ENCODE results near the gene SEC14L1.
"Not testable (repeated sequence)": the region's sequence is repeated elsewhere in the genome, so short reads cannot be mapped to it uniquely, and the experiment has no call there.

The SEC14L1 gene

DNA sequence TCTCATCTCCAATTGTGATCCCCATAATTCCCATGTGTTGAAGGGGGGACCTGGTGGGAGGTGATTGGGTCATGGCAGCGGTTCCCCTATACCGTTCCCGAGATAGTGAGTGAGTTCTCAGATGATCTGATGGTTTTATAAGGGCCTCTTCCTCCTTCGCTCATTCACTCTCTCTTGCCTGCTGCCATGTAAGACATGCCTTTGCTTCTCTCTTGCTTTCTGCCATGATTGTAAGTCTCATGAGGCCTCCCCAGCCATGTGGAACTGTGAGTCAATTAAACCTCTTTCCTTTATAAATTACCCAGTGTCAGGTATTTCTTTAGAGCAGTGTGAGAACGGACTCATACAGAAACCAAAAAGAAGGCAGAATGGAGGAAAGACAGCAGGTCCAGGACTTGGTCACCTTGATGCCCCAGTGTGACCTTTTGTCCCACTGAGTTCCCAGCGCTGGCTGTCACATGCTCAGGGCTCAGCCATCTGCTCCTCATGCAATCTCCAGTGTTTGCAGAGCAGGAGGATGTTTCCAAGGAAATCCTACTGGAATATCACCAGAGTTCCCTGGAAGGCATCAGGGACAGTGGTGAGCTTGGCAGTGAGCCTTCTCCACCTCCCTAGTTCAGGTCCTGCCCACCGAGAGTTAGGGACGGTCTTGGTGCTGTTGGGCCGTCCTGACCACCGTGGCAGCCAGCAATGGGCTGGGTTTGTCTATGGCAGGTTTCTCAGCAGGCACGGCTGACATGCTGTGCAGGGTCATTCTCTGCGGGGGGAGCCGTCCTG, 96.7 kb downstream of the SEC14L1 start:
- DNase-seq (ENCODE audit: low read depth in 2 of 2) = no peak

DNA sequence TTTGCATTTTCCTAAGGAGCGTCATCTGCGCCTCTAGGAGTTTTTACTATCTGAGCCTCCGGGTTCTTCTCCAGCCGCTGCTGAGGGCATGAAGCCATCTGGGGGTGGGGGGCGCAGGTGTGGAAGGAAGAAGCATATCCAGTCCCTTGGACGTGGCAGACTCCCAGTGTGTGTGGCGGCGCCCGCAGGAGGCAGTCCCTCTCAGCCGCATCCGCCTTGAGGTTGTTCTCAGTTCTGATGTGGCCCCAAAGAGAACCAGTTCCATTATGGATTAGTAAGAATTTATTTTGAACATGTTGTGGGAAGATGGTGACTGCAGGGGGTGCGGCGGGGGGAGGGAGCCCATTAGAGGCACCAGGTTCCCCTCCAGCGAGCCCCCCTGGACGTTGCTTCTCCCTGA, 100.2 kb downstream of the SEC14L1 start:
- DNase-seq (ENCODE audit: low read depth in 2 of 2) = no peak

DNA sequence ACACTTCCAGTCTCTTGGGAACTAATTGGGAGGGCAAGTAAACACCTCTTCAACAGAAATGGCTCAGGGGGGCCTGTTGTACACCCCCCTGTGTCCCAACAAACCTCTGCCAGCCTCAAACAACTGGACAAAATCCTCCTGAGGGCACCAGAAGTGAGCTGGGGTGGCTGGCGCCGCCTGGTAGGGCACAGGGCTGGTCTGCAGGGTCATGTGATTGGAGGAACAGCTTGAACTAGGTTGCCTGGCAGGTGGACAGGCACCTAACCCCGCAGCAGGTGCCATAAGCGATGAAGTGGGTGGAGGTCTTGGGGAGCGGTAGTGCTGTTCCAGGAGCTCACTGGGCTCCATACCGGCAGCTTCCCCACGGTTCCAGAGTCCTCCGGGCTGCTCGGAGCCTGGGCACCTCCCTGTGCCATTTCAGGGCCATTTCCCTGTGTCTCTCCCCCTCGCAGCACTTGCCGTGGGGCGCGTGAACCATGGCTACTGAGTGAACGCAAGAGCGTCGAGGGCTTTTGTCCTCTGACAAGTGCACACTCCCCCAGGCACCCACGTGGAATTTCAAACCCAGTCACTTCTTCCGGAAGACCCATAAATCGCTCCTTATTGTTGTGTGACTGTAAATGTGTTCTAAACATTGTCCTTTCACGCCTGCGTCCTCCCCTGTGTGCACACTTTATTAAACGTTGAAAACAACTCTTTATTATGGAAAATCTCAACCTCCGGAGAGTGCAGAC, 101.5 kb downstream of the SEC14L1 start:
- no peak for DNase-seq (ENCODE audit: low read depth in 2 of 2)

DNA sequence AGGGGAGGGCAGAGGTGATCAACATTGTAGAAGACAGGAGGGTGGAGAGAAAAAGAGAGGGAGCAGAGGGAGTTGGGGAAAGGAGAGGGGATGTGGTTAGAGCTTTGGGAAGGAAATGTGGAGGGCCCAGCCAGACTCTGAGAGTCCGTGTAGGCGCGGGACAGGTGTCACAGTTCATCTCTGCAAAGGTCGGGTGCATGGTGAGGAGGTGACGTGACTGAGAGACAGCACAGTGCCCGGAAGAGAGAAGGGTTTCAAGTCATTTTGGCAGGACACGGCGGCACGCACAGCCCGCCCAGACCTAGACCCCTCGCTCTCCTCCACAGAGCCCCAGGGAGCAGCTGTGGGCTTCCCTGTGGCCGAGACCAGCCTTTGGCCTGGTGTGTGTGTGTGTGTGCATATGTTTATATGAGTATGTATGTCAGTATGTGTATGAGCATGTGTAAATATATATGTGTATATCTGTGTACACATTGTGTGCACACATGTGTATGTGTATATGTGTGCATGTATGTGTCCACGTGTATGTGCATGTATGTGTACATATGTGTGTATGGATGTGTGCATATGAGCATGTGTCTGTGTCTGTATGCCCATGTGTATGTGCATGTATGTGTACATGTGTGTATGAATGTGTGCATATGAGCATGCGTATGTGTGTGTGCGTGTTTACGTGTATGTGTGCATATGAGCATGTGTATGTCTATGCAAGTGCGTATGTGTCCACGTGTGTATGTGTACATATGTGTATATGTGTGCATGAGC, 104.6 kb downstream of the SEC14L1 start:
- no peak for DNase-seq (ENCODE audit: low read depth in 2 of 2)

- no peak for DNase-seq (ENCODE audit: low read depth in 2 of 2)
Measured at GRCh38 chr17:77246110-77247047, 105.6 kb downstream of the SEC14L1 start.

- DNase-seq (ENCODE audit: low read depth in 2 of 2) = peak; percentile 70 to 83
Measured at GRCh38 chr17:77247048-77247541, 106.3 kb downstream of the SEC14L1 start.

DNA sequence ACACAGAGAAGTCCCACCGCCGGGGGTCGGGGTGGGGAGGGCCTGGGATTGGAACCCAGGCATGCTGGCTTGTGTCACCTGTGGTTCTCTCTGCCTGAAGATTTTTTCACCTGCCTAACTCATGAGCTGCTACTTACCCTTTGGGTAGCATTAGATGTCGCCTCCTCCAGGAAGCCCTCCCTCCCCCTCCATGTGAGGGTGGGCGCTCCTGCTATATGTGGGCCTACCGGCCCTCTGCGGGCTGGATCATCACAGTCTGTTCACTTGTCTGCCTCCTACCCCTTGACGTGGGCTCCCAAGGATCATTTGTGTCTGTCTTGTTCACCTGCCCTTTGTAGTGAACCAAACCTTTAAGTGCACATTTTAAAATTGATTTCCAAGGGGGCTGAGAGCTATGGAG, 106.8 kb downstream of the SEC14L1 start:
- DNase-seq (ENCODE audit: low read depth in 2 of 2) = no peak

GRCh38 chr17:77248216-77249114, 107.7 kb downstream of the SEC14L1 start:
- no peak for DNase-seq (ENCODE audit: low read depth in 2 of 2)

DNA sequence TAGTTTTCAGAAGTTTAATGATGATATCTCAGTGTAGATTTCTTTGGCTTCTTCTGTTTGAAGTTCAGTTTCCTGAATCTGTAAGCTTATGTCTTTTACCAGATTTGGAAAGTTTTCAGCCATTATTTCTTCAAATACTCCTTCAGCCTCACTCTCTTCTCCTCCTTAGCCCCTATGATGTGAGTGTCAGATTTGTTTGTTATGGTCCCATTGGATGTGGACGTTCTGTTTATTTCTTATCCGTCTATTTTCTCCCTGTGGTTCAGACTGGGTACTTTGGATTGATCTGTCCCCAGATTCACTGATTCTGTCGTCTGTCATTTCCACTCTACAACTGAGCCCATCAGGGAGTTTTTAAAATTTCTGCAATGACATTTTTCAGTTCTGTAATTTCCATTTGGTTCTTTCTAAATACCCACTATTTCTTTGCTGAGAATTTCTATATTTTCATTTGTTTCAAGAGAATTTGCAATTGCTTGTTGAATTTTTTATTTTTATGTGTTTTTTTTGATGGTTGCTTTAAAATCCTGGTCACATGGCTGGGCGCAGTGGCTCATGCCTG, 110.9 kb downstream of the SEC14L1 start:
- no peak for DNase-seq (ENCODE audit: low read depth in 2 of 2)

GRCh38 chr17:77252306-77252705, 111.5 kb downstream of the SEC14L1 start:
- DNase-seq (ENCODE audit: low read depth in 2 of 2) = not testable (repeated sequence)

DNA sequence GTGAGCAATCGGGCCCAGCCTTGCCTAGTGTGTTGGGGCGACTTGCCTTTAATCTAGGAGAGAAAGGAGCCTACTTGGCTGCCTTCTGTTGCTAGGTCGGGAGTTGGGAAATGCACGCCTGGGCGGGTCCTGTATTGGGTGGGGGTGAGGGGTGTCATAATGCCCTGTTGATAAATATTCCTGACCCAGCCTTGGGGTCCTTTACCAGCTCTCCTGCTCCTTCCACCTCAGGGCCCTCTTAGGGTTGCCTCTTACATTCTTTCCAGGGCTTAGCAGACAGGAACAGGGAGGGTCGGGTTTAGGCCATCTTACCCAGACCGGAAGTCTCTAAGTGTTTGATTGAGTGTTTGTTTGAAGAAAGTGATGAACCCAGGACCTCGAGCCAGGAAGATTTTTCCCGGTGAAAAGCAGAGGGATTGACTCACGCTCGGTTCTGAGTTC, 112.9 kb downstream of the SEC14L1 start:
- no peak for DNase-seq (ENCODE audit: low read depth in 2 of 2)

- no peak for DNase-seq (ENCODE audit: low read depth in 2 of 2)
Measured at GRCh38 chr17:77254951-77255825, 114.4 kb downstream of the SEC14L1 start.

GRCh38 chr17:77255970-77256369, 115.2 kb downstream of the SEC14L1 start:
- not testable (repeated sequence) for DNase-seq (ENCODE audit: low read depth in 2 of 2)

DNA sequence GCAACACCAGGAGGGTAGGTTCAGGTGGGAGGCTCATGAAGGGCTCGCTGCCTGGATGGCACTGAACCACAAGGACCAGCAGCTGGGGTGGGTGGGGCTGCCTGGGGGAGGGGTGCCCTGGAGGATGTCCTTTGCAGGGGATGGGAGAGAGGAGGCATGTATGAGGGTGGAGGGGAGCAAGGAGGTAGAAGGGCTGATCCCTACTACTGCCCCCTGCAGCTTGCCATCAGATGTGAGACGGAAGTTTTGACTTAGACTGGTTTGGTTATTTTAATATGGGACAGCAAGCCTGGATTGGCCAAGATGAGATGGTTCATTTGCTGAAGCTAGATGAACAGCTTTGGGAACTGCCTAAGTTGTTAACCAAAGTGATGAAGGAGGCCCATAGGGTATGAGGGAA, 115.9 kb downstream of the SEC14L1 start:
- no peak for DNase-seq (ENCODE audit: low read depth in 2 of 2)

GRCh38 chr17:77257169-77257568, 116.4 kb downstream of the SEC14L1 start:
- DNase-seq (ENCODE audit: low read depth in 2 of 2) = no peak

DNA sequence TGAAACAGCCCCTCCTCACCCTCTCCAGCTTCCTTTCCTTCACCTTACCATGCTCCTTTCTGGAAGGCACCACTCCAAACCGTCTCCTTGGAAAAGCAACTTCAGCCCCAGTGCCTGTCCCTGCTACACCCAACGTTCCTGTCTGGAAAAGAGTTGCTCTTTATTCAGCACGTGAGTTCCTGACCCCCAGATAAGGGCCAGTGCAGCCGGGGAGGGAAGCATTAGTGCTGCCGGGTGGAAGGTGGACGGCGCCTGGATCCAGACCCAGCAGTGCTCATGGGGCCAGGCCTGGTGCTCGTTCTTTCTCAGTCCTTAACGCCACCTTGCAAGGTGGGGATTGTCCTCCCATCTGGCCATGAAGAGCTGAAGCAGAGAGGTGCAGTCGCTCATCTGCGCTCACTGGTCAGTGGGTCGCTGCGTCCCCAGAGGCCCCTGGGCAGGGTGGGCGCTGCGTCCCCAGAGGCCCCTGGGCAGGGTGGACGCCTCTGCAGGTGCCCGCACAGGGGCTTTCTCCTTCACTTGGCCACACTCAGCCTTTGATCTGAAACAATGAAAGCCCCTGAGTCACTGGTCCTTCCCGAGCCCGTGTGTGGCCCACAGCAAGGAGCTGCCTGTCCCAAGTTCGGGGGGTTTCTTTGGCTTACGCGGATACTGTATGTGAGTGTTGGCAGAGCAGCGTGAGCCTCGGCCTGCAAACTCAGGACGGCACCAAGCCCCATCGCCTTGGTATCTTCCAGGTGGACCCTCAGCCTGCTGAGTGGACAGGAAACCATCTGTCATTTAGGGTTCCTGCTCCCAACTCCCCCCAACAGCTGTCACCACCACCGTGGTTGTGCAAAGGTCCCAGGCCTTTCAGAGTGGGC, 117.1 kb downstream of the SEC14L1 start:
- DNase-seq (ENCODE audit: low read depth in 2 of 2) = no peak

- DNase-seq (ENCODE audit: low read depth in 2 of 2) = no peak
Measured at GRCh38 chr17:77258638-77259037, 117.9 kb downstream of the SEC14L1 start.

Data from stimulated activated CD4-positive, alpha-beta T cell treated with anti-CD3 and anti-CD28 coated beads, Interleukin-15, amount 100 ng/mL, for 48 hours (primary cell).